8988T (cell line): ENCODE data around the gene TAF4.
A peak's percentile ranks its signal among the peaks of the same experiment; 100 is the strongest.
"Not testable (repeated sequence)": the region's sequence is repeated elsewhere in the genome, so short reads cannot be mapped to it uniquely, and the experiment has no call there.

Experiments used
- DNase-seq: peaks from one replicate; pipeline ENCODE4 v3.0.0; 2011

The TAF4 gene

GRCh38 chr20:61998343-61999121 is 67.1 kb downstream of the TAF4 start:
- DNase-seq: no peak

GRCh38 chr20:61997891-61998290 is 67.8 kb downstream of the TAF4 start:
- DNase-seq: no peak

- no peak for DNase-seq
Observed at GRCh38 chr20:61997372-61997771, 68.3 kb downstream of the TAF4 start.

GRCh38 chr20:61994546-61994945 is 71.1 kb downstream of the TAF4 start:
- no peak for DNase-seq

GRCh38 chr20:61993058-61993457 is 72.6 kb downstream of the TAF4 start:
- DNase-seq: no peak

- DNase-seq: no peak
Observed at GRCh38 chr20:61991476-61991875, 74.2 kb downstream of the TAF4 start.

GRCh38 chr20:61990484-61990883 is 75.2 kb downstream of the TAF4 start:
- no peak for DNase-seq

- DNase-seq: no peak
Observed at GRCh38 chr20:61989741-61990140, 75.9 kb downstream of the TAF4 start.

GRCh38 chr20:61988665-61989064 is 77.0 kb downstream of the TAF4 start:
- no peak for DNase-seq

GRCh38 chr20:61986762-61987321 is 78.8 kb downstream of the TAF4 start:
- no peak for DNase-seq

- DNase-seq: no peak
Observed at GRCh38 chr20:61985096-61985495, 80.6 kb downstream of the TAF4 start.

GRCh38 chr20:61984431-61984830 is 81.2 kb downstream of the TAF4 start:
- not testable (repeated sequence) for DNase-seq

GRCh38 chr20:61983965-61984364 is 81.7 kb downstream of the TAF4 start:
- DNase-seq: no peak

GRCh38 chr20:61982951-61983315 is 82.7 kb downstream of the TAF4 start:
- no peak for DNase-seq

GRCh38 chr20:61982191-61982950 is 83.3 kb downstream of the TAF4 start:
- no peak for DNase-seq

- DNase-seq: not testable (repeated sequence)
Observed at GRCh38 chr20:61981691-61982090, 84.0 kb downstream of the TAF4 start.

- DNase-seq: peak; percentile 83
Observed at GRCh38 chr20:61980647-61981583, 84.8 kb downstream of the TAF4 start.

- no peak for DNase-seq
Observed at GRCh38 chr20:61979701-61980635, 85.7 kb downstream of the TAF4 start.

- DNase-seq: no peak
Observed at GRCh38 chr20:61979090-61979489, 86.6 kb downstream of the TAF4 start.

- no peak for DNase-seq
Observed at GRCh38 chr20:61978491-61978890, 87.2 kb downstream of the TAF4 start.

GRCh38 chr20:61977419-61977786 is 88.3 kb downstream of the TAF4 start:
- no peak for DNase-seq
